ENCODE measurements around the gene SLC25A17.
A peak's percentile ranks its signal among the peaks of the same experiment; 100 is the strongest.

Gene SLC25A17

DNA sequence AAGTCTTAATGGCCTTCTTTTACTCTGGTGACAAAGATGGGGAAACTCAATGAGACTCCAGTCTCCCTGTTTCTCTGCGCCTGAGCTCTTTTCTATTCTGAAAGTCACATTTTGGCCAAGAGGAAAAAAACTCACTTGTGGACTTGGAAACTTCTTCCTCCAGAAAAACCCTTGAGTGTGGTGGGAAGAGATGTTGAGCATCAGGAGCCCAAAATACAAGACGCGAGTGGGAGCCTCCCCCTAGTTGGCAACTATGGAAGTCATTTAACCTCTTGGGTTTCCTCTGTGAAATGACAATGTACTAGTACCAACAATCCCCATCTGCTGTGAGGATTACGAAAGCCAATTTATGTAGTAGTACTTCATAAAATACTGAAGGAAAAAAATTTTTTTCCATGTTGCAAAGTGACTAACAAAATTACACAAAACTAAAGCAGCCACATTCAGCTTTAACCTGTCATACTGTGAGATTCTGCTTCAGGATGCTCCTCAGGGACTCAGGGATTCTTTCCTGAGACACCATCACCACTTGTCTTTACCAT, 524 bp upstream of the SLC25A17 start:
- Histone ChIP-seq H2AFZ (peak overlapping the region; percentile 99), H3K4me3 (ENCODE audit: low read depth, low read length) (peak overlapping the region; percentile 100), H3K27me3 (ENCODE audit: control insufficient read depth, insufficient read depth, low read length) (no peaks in the 10 kb centered on the region)

DNA sequence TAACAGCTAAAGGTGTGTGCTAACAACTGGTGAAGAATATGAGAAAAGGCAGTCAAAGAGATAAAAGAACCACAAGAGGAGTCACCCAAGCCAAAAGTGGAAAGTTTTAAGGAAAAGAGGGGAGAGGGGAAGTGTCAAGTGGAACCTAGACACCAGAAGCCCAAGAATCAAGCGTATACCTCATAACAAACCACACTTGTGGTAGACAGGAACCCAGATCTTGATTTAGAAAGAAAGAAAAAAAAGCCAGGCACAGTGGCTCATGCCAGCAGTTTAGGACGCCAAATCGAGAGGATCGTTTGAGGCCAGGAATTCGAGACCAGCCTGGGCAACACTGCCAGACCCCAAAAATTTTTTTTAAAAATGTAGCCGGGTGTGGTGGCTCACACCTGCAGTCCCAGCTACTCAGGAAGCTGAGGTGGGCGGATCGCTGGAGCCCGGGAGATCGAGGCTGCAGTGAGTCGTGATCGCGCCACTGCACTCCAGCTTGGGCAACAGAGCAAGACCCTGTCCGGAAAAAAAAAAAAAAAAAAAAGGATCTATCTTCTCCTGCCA, 877 bp downstream of the SLC25A17 start:
- Histone ChIP-seq H3K27me3 (ENCODE audit: control insufficient read depth, insufficient read depth, low read length) (no peaks in the 10 kb centered on the region), H2AFZ (peak overlapping the region; percentile 99), H3K79me2 (peaks cover 19% of the 10 kb centered on the region), H3K4me1 (peaks cover 7% of the 10 kb centered on the region), H3K4me2 (ENCODE audit: low read length) (peak overlapping the region; percentile 98), H3K9ac (no peak overlapping the region), H3K4me3 (ENCODE audit: low read depth, low read length) (peak overlapping the region; percentile 100), H3K36me3 (ENCODE audit: control insufficient read depth, insufficient read depth, low read length) (no peaks in the 10 kb centered on the region), H3K27ac (no peak overlapping the region), H3K9me3 (ENCODE audit: control insufficient read depth, low read length) (no peaks in the 10 kb centered on the region)
- TF ChIP-seq, protein P1, sequence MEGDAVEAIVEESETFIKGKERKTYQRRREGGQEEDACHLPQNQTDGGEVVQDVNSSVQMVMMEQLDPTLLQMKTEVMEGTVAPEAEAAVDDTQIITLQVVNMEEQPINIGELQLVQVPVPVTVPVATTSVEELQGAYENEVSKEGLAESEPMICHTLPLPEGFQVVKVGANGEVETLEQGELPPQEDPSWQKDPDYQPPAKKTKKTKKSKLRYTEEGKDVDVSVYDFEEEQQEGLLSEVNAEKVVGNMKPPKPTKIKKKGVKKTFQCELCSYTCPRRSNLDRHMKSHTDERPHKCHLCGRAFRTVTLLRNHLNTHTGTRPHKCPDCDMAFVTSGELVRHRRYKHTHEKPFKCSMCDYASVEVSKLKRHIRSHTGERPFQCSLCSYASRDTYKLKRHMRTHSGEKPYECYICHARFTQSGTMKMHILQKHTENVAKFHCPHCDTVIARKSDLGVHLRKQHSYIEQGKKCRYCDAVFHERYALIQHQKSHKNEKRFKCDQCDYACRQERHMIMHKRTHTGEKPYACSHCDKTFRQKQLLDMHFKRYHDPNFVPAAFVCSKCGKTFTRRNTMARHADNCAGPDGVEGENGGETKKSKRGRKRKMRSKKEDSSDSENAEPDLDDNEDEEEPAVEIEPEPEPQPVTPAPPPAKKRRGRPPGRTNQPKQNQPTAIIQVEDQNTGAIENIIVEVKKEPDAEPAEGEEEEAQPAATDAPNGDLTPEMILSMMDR (IDR thresholded peaks at IDR 0.05) = no peak

More for the DNA sequence above, 524 bp upstream of the SLC25A17 start:
- Histone ChIP-seq H3K4me2 (ENCODE audit: low read length) (peak overlapping the region; percentile 86), H3K36me3 (ENCODE audit: control insufficient read depth, insufficient read depth, low read length) (no peaks in the 10 kb centered on the region), H3K9me3 (ENCODE audit: control insufficient read depth, low read length) (no peaks in the 10 kb centered on the region), H3K4me1 (peaks cover 7% of the 10 kb centered on the region), H3K79me2 (peaks cover 19% of the 10 kb centered on the region), H3K27ac (peak overlapping the region; percentile 47), H3K9ac (no peak overlapping the region)
- TF ChIP-seq, protein P1 (IDR thresholded peaks at IDR 0.05) = no peak

DNA sequence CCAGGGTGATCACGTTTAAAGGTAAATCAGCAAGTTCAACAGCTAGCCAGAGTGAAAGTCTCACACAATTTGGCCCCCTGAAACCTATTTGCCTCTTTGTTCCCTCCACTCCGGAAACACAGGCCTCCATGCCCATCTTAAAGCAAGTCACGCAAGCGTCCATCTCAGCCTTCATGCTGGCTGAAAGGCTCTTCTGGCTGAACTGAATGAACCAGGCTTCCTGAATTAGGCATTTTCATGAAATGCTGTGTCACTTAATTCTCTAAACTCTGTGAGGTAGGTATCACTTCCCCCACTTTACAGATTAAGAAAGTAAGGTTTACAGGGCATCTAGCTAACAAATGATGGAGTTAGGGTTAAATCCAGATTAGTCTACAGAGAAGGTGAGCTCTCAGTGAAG, 1.4 kb downstream of the SLC25A17 start:
- TF ChIP-seq, protein P1 (IDR thresholded peaks at IDR 0.05) = no peak
- peaks cover 19% of the 10 kb centered on the region for H3K79me2 ChIP-seq
- H2AFZ ChIP-seq = no peak overlapping the region
- H3K27me3 ChIP-seq (ENCODE audit: control insufficient read depth, insufficient read depth, low read length) = no peaks in the 10 kb centered on the region
- no peak overlapping the region for H3K4me2 ChIP-seq (ENCODE audit: low read length)
- no peak overlapping the region for H3K9ac ChIP-seq
- no peak overlapping the region for H3K4me3 ChIP-seq (ENCODE audit: low read depth, low read length)
- no peak overlapping the region for H3K27ac ChIP-seq
- no peaks in the 10 kb centered on the region for H3K36me3 ChIP-seq (ENCODE audit: control insufficient read depth, insufficient read depth, low read length)
- peaks cover 7% of the 10 kb centered on the region for H3K4me1 ChIP-seq
- no peaks in the 10 kb centered on the region for H3K9me3 ChIP-seq (ENCODE audit: control insufficient read depth, low read length)

DNA sequence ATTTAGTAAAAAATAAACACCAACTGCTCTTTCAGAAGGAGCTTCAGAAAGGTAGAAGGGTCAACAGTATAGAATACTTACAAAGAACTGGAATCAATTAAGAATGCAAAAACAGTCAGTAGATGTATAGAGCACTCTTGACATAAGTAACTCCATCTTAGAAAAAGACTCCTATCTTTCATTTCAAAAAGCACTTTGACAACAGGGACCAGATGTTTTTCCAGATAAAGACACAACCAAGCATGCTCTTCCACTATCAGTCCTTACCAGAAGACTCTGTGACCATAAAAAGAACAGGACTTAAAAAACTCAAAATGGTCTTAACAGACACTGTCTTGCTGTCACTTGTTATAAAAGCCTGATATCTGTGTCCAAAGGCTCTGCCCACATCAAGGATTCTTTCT, 5.2 kb downstream of the SLC25A17 start:
- Histone ChIP-seq H3K79me2 (peaks cover 9% of the 10 kb centered on the region), H2AFZ (no peak overlapping the region), H3K9me3 (ENCODE audit: control insufficient read depth, low read length) (no peaks in the 10 kb centered on the region), H3K4me2 (ENCODE audit: low read length) (no peak overlapping the region), H3K4me3 (ENCODE audit: low read depth, low read length) (no peak overlapping the region), H3K4me1 (peaks cover 7% of the 10 kb centered on the region), H3K27me3 (ENCODE audit: control insufficient read depth, insufficient read depth, low read length) (no peaks in the 10 kb centered on the region), H3K9ac (no peak overlapping the region), H3K36me3 (ENCODE audit: control insufficient read depth, insufficient read depth, low read length) (no peaks in the 10 kb centered on the region), H3K27ac (no peak overlapping the region)
- TF ChIP-seq, protein P1 (IDR thresholded peaks at IDR 0.05) = no peak
